Activated CD8-positive, alpha-beta memory T cell treated with anti-CD3 and anti-CD28 coated beads, Interleukin-2, amount 10 ng/mL, durations not matched to agents 7 days and 5 days (primary cell): ENCODE results near the gene KAZN. TPM values are rescaled to one million over a fixed set of nuclear protein-coding genes. Genes with fewer than 3 reads are reported as not detected.

ENCODE experiments used
- ATAC-seq: fragments of 150-1000 bp; cut with Tn5 transposase; one replicate; pipeline ENCODE4 v1.10.0; 2021; ENCODE audit warnings: moderate library complexity
- CTCF ChIA-PET: fragments of 350-600 bp; sonication (Branson Sonifier 250); formaldehyde crosslinking; loops from one replicate; lab custom pipeline; 2021; ENCODE audit warnings: antibody characterized with exemption; lab: Charles Lee
- DNase-seq: peaks from one replicate; pipeline ENCODE4 v3.0.0-alpha.2; 2020
- H3K27ac Mint-ChIP-seq: one replicate; pipeline ENCODE4 v1.8.0; 2021; ENCODE audit warnings: mild to moderate bottlenecking, mixed read lengths
- H3K27me3 Mint-ChIP-seq: one replicate; pipeline ENCODE4 v1.8.0; 2021; ENCODE audit warnings: mixed read lengths
- H3K36me3 Mint-ChIP-seq: one replicate; pipeline ENCODE4 v1.8.0; 2021; ENCODE audit warnings: mild to moderate bottlenecking, mixed read lengths
- H3K4me1 Mint-ChIP-seq: one replicate; pipeline ENCODE4 v1.8.0; 2021; ENCODE audit warnings: mixed read lengths
- H3K4me3 Mint-ChIP-seq: one replicate; pipeline ENCODE4 v1.8.0; 2021; ENCODE audit warnings: mild to moderate bottlenecking, moderate library complexity, mixed read lengths
- H3K9me3 Mint-ChIP-seq: one replicate; pipeline ENCODE4 v1.8.0; 2022; ENCODE audit warnings: low read depth, mixed read lengths
- total RNA-seq, 2 experiments: library from RNA; stranded (reverse); gene quantifications; one replicate each; pipeline ENCODE4 v1.2.3, GENCODE V29; 2021

The KAZN gene
- under 1 TPM; 0.12 to 0.15 TPM for total RNA-seq

GRCh38 chr1:14598498-14599182, at the start of gene KAZN:
TSS of gene KAZN (plus strand) at chr1:14598685.
- Mint-ChIP-seq H3K27ac (no peak within 1 kb of the TSS), H3K36me3 (no peaks in the 10 kb centered on the region), H3K27me3 (peaks cover 46% of the 10 kb centered on the region), H3K9me3 (no peaks in the 10 kb centered on the region), H3K4me3 (no peak within 1 kb of the TSS), H3K4me1 (no peaks in the 10 kb centered on the region)
- no peak for DNase-seq
- CTCF ChIA-PET: no interaction called here
- no peak for ATAC-seq

GRCh38 chr1:14549897-14550620, 48.4 kb upstream of the KAZN start:
- Mint-ChIP-seq H3K9me3 (no peaks in the 10 kb centered on the region), H3K36me3 (no peaks in the 10 kb centered on the region), H3K4me3 (no peak overlapping the region), H3K4me1 (no peaks in the 10 kb centered on the region), H3K27ac (no peak overlapping the region), H3K27me3 (peaks cover 5% of the 10 kb centered on the region)
- CTCF ChIA-PET: no interaction called here
- no peak for DNase-seq
- ATAC-seq: no peak

GRCh38 chr1:14551386-14551785, 47.1 kb upstream of the KAZN start:
- H3K4me1 Mint-ChIP-seq: no peaks in the 10 kb centered on the region
- ATAC-seq: no peak
- no peak overlapping the region for H3K27ac Mint-ChIP-seq
- CTCF ChIA-PET: no interaction called here
- no peak for DNase-seq
- no peak overlapping the region for H3K4me3 Mint-ChIP-seq
- H3K36me3 Mint-ChIP-seq: no peaks in the 10 kb centered on the region
- H3K27me3 Mint-ChIP-seq: peaks cover 5% of the 10 kb centered on the region
- H3K9me3 Mint-ChIP-seq: no peaks in the 10 kb centered on the region

GRCh38 chr1:14552246-14552965, 46.1 kb upstream of the KAZN start:
- H3K4me3 Mint-ChIP-seq: no peak overlapping the region
- CTCF ChIA-PET: no interaction called here
- no peaks in the 10 kb centered on the region for H3K9me3 Mint-ChIP-seq
- H3K4me1 Mint-ChIP-seq: no peaks in the 10 kb centered on the region
- no peaks in the 10 kb centered on the region for H3K36me3 Mint-ChIP-seq
- H3K27ac Mint-ChIP-seq: no peak overlapping the region
- no peak for DNase-seq
- H3K27me3 Mint-ChIP-seq: no peaks in the 10 kb centered on the region
- ATAC-seq: no peak

- no peak overlapping the region for H3K4me3 Mint-ChIP-seq
- no peaks in the 10 kb centered on the region for H3K4me1 Mint-ChIP-seq
- H3K27ac Mint-ChIP-seq: no peak overlapping the region
- H3K27me3 Mint-ChIP-seq: no peaks in the 10 kb centered on the region
- CTCF ChIA-PET: no interaction called here
- no peaks in the 10 kb centered on the region for H3K36me3 Mint-ChIP-seq
- DNase-seq (no peak), ATAC-seq (no peak)
- no peaks in the 10 kb centered on the region for H3K9me3 Mint-ChIP-seq
Measured at GRCh38 chr1:14553711-14554110, 44.8 kb upstream of the KAZN start.

GRCh38 chr1:14555091-14555490, 43.4 kb upstream of the KAZN start:
- no peaks in the 10 kb centered on the region for H3K9me3 Mint-ChIP-seq
- H3K27ac Mint-ChIP-seq: no peak overlapping the region
- no peak overlapping the region for H3K4me3 Mint-ChIP-seq
- no peaks in the 10 kb centered on the region for H3K27me3 Mint-ChIP-seq
- no peaks in the 10 kb centered on the region for H3K4me1 Mint-ChIP-seq
- no peaks in the 10 kb centered on the region for H3K36me3 Mint-ChIP-seq
- no peak for DNase-seq
- ATAC-seq: no peak
- CTCF ChIA-PET: no interaction called here

- DNase-seq: no peak
- no peak overlapping the region for H3K27ac Mint-ChIP-seq
- no peak for ATAC-seq
- H3K36me3 Mint-ChIP-seq: no peaks in the 10 kb centered on the region
- no peaks in the 10 kb centered on the region for H3K27me3 Mint-ChIP-seq
- no peaks in the 10 kb centered on the region for H3K4me1 Mint-ChIP-seq
- H3K4me3 Mint-ChIP-seq: no peak overlapping the region
- no peaks in the 10 kb centered on the region for H3K9me3 Mint-ChIP-seq
- CTCF ChIA-PET: no interaction called here
Measured at GRCh38 chr1:14561014-14561693, 37.3 kb upstream of the KAZN start.

- ATAC-seq (no peak), DNase-seq (no peak)
- CTCF ChIA-PET: no interaction called here
- no peak overlapping the region for H3K4me3 Mint-ChIP-seq
- H3K9me3 Mint-ChIP-seq: no peaks in the 10 kb centered on the region
- H3K36me3 Mint-ChIP-seq: no peaks in the 10 kb centered on the region
- no peaks in the 10 kb centered on the region for H3K4me1 Mint-ChIP-seq
- no peaks in the 10 kb centered on the region for H3K27me3 Mint-ChIP-seq
- no peak overlapping the region for H3K27ac Mint-ChIP-seq
Measured at GRCh38 chr1:14565090-14565489, 33.4 kb upstream of the KAZN start.

- DNase-seq (no peak), ATAC-seq (no peak)
- Mint-ChIP-seq H3K36me3 (no peaks in the 10 kb centered on the region), H3K4me3 (no peak overlapping the region), H3K9me3 (no peaks in the 10 kb centered on the region), H3K27ac (no peak overlapping the region), H3K4me1 (no peaks in the 10 kb centered on the region), H3K27me3 (no peaks in the 10 kb centered on the region)
- CTCF ChIA-PET: no interaction called here
Measured at GRCh38 chr1:14567056-14567455, 31.4 kb upstream of the KAZN start.

GRCh38 chr1:14567903-14568302, 30.6 kb upstream of the KAZN start:
- H3K9me3 Mint-ChIP-seq: no peaks in the 10 kb centered on the region
- H3K27me3 Mint-ChIP-seq: no peaks in the 10 kb centered on the region
- no peak for DNase-seq
- H3K36me3 Mint-ChIP-seq: no peaks in the 10 kb centered on the region
- H3K4me3 Mint-ChIP-seq: no peak overlapping the region
- CTCF ChIA-PET: no interaction called here
- no peak for ATAC-seq
- H3K27ac Mint-ChIP-seq: no peak overlapping the region
- no peaks in the 10 kb centered on the region for H3K4me1 Mint-ChIP-seq

GRCh38 chr1:14568716-14569355, 29.6 kb upstream of the KAZN start:
- H3K27ac Mint-ChIP-seq: no peak overlapping the region
- DNase-seq (no peak), ATAC-seq (no peak)
- CTCF ChIA-PET: no interaction called here
- H3K4me3 Mint-ChIP-seq: no peak overlapping the region
- H3K36me3 Mint-ChIP-seq: no peaks in the 10 kb centered on the region
- H3K4me1 Mint-ChIP-seq: no peaks in the 10 kb centered on the region
- H3K9me3 Mint-ChIP-seq: no peaks in the 10 kb centered on the region
- H3K27me3 Mint-ChIP-seq: no peaks in the 10 kb centered on the region

GRCh38 chr1:14570514-14570913, 28.0 kb upstream of the KAZN start:
- ATAC-seq: no peak
- CTCF ChIA-PET: no interaction called here
- no peaks in the 10 kb centered on the region for H3K4me1 Mint-ChIP-seq
- no peak overlapping the region for H3K4me3 Mint-ChIP-seq
- no peak overlapping the region for H3K27ac Mint-ChIP-seq
- no peak for DNase-seq
- no peaks in the 10 kb centered on the region for H3K27me3 Mint-ChIP-seq
- no peaks in the 10 kb centered on the region for H3K36me3 Mint-ChIP-seq
- H3K9me3 Mint-ChIP-seq: no peaks in the 10 kb centered on the region
